ENCODE data around the gene UVSSA.
A peak's percentile ranks its signal among the peaks of the same experiment; 100 is the strongest.

The UVSSA gene

DNA sequence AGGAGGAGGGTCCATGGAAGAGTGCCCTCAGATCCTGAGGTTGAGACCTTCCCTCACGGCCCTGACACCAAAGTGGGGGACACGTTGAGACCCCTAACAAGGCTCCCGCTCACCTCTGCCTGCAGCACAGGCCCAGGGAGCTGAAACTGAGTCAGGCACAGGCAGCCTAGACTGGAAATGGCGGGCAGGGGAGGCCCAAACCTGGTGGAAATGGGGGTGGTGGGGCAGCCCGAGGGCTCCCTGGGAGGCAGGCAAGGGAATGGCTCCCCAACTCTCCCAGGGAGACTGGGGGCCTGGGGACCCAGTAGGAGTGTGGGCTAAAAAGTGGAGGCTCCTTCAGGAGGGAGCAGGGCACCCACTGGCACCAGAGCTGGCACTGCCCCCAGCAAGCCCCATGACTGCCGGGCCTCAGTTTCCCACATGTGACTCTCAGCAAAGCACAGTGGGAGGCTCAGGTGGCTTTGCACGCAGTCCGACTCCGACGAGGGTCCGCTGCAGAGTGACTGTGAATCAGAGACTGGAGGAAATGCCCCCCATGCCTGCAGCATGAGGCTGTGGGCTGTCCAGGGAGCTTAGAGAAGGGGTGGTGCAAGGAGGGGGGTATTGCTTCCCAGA, 53.3 kb downstream of the UVSSA start:
- H3K27ac ChIP-seq (ENCODE audit: low read length) = no peak overlapping the region
- no peaks in the 10 kb centered on the region for H3F3A ChIP-seq (ENCODE audit: insufficient read depth, low read length)
- H3K79me2 ChIP-seq (ENCODE audit: low read length) = no peaks in the 10 kb centered on the region
- H3K4me2 ChIP-seq (ENCODE audit: low read depth, low read length) = peak overlapping the region; percentile 32; the same call in 1 of the 2 replicates
- no peaks in the 10 kb centered on the region for H3K27me3 ChIP-seq (replicated peaks; ENCODE audit: insufficient read depth, low read length)
- no peak for TF ChIP-seq EZH2phosphoT487 (IDR thresholded peaks at IDR 0.05; ENCODE audit: low read length)
- no peak for TF ChIP-seq EZH2 (optimal IDR thresholded peaks at IDR 0.05; ENCODE audit: low read depth, low read length)
- TF ChIP-seq, protein P1, sequence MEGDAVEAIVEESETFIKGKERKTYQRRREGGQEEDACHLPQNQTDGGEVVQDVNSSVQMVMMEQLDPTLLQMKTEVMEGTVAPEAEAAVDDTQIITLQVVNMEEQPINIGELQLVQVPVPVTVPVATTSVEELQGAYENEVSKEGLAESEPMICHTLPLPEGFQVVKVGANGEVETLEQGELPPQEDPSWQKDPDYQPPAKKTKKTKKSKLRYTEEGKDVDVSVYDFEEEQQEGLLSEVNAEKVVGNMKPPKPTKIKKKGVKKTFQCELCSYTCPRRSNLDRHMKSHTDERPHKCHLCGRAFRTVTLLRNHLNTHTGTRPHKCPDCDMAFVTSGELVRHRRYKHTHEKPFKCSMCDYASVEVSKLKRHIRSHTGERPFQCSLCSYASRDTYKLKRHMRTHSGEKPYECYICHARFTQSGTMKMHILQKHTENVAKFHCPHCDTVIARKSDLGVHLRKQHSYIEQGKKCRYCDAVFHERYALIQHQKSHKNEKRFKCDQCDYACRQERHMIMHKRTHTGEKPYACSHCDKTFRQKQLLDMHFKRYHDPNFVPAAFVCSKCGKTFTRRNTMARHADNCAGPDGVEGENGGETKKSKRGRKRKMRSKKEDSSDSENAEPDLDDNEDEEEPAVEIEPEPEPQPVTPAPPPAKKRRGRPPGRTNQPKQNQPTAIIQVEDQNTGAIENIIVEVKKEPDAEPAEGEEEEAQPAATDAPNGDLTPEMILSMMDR (IDR thresholded peaks at IDR 0.05; ENCODE audit: low read length) = no peak
- H4K20me1 ChIP-seq (ENCODE audit: insufficient read depth, low read length) = no peaks in the 10 kb centered on the region
- H3K9me3 ChIP-seq (replicated peaks; ENCODE audit: insufficient read depth, low read length) = no peaks in the 10 kb centered on the region
- no peak overlapping the region for H3K4me3 ChIP-seq (ENCODE audit: low read length)
- no peaks in the 10 kb centered on the region for H3K36me3 ChIP-seq (replicated peaks; ENCODE audit: insufficient read depth, low read length)
- no peaks in the 10 kb centered on the region for H3K9me2 ChIP-seq (replicated peaks; ENCODE audit: insufficient read depth, low read length)
- H3K4me1 ChIP-seq (ENCODE audit: low read length) = no peaks in the 10 kb centered on the region
- no peak overlapping the region for H2AFZ ChIP-seq (ENCODE audit: low read length)
- no peak for DNase-seq
- no peak overlapping the region for H3K9ac ChIP-seq (ENCODE audit: low read length)

DNA sequence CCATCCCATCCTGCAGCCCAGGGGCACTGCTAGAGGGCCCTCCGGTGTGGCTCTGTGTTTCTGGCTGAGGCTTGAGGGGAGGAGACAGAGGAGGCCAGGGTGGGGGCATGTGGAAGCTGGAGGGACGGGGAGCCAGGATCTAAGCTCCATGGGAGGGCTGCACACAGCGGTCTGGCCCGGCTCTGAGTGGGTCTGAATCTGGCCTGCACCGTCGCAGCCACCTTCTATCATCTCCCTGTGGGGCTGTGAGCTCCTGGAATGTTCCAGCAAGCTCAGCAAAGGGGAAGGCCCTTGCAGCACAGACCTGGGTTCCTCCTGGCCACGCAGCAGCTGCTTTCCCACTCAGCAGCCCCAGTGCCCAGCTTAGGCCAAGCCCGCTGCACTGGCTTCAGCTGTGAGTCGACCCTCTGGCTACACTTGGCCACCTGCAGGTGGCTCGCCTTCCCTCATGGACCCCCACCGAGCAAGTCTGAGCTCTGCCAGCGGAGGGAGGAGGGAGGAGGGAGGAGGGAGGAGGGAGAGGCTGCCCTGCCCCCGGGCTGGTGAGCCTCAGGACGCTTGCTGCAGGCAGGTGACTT, 53.9 kb downstream of the UVSSA start:
- no peak overlapping the region for H2AFZ ChIP-seq (ENCODE audit: low read length)
- no peak for TF ChIP-seq EZH2 (optimal IDR thresholded peaks at IDR 0.05; ENCODE audit: low read depth, low read length)
- TF ChIP-seq, protein P1 (IDR thresholded peaks at IDR 0.05; ENCODE audit: low read length) = no peak
- no peak for TF ChIP-seq EZH2phosphoT487 (IDR thresholded peaks at IDR 0.05; ENCODE audit: low read length)
- no peak overlapping the region for H3K9ac ChIP-seq (ENCODE audit: low read length)
- H3K9me3 ChIP-seq (replicated peaks; ENCODE audit: insufficient read depth, low read length) = no peaks in the 10 kb centered on the region
- no peaks in the 10 kb centered on the region for H3K79me2 ChIP-seq (ENCODE audit: low read length)
- no peak for DNase-seq
- H3K9me2 ChIP-seq (replicated peaks; ENCODE audit: insufficient read depth, low read length) = no peaks in the 10 kb centered on the region
- no peaks in the 10 kb centered on the region for H4K20me1 ChIP-seq (ENCODE audit: insufficient read depth, low read length)
- H3K27ac ChIP-seq (ENCODE audit: low read length) = no peak overlapping the region
- H3K4me3 ChIP-seq (ENCODE audit: low read length) = no peak overlapping the region
- no peaks in the 10 kb centered on the region for H3F3A ChIP-seq (ENCODE audit: insufficient read depth, low read length)
- no peaks in the 10 kb centered on the region for H3K36me3 ChIP-seq (replicated peaks; ENCODE audit: insufficient read depth, low read length)
- H3K27me3 ChIP-seq (replicated peaks; ENCODE audit: insufficient read depth, low read length) = no peaks in the 10 kb centered on the region
- H3K4me1 ChIP-seq (ENCODE audit: low read length) = no peaks in the 10 kb centered on the region
- no peak overlapping the region for H3K4me2 ChIP-seq (ENCODE audit: low read depth, low read length)

DNA sequence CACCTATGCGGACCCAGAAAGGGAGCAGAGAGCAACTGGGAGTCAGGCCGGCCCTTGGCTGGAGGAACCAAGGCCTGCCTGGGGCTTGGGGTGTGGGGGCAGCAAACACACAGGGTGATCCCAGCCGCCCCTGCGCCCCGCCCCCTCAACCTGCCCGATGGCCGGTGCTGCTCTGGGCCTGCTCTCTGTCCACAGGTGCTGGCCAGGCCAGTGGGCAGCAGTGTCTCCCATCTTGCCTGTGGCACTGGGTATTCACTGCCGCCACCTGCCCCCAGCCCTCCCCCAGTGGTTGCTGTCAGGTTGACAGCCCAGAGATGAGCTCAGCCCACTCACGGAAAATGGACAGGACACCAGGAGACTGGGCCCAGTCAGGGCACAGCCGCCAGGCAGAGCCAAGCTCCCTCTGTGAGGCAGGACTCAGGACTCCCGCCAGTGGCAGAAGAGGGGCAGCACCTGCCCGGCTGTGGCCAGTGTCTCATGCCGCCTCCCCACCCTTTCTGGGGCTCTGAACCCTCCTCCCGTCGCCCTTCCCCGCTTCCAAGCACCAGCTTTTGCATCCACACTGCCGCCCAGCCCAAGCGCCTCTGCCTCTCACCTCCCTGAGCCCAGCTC, 54.5 kb downstream of the UVSSA start:
- Histone ChIP-seq H3K27ac (ENCODE audit: low read length) (no peak overlapping the region), H3K9me3 (replicated peaks; ENCODE audit: insufficient read depth, low read length) (no peaks in the 10 kb centered on the region), H3K4me2 (ENCODE audit: low read depth, low read length) (no peak overlapping the region), H4K20me1 (ENCODE audit: insufficient read depth, low read length) (no peaks in the 10 kb centered on the region), H3K4me3 (ENCODE audit: low read length) (no peak overlapping the region), H3K9ac (ENCODE audit: low read length) (no peak overlapping the region), H3K9me2 (replicated peaks; ENCODE audit: insufficient read depth, low read length) (no peaks in the 10 kb centered on the region), H3K4me1 (ENCODE audit: low read length) (no peaks in the 10 kb centered on the region), H2AFZ (ENCODE audit: low read length) (no peak overlapping the region), H3K36me3 (replicated peaks; ENCODE audit: insufficient read depth, low read length) (no peaks in the 10 kb centered on the region), H3K27me3 (replicated peaks; ENCODE audit: insufficient read depth, low read length) (no peaks in the 10 kb centered on the region), H3K79me2 (ENCODE audit: low read length) (no peaks in the 10 kb centered on the region), H3F3A (ENCODE audit: insufficient read depth, low read length) (no peaks in the 10 kb centered on the region)
- DNase-seq = no peak
- TF ChIP-seq EZH2 (optimal IDR thresholded peaks at IDR 0.05; ENCODE audit: low read depth, low read length) (no peak), EZH2phosphoT487 (IDR thresholded peaks at IDR 0.05; ENCODE audit: low read length) (no peak)
- TF ChIP-seq, protein P1 (IDR thresholded peaks at IDR 0.05; ENCODE audit: low read length) = no peak

Measured in MM.1S (cell line).